Liver (tissue), 9 donors: ENCODE measurements around the gene SLC2A10. TPM values are rescaled to one million over a fixed set of nuclear protein-coding genes. Genes with fewer than 3 reads are reported as not detected.

ENCODE experiments used
- DNase-seq: peaks from one replicate; pipeline ENCODE4 v3.0.0-alpha.2; 2017; ENCODE audit warnings: low spot score
- H3K27ac ChIP-seq, 2 donors: one replicate each; pipeline ENCODE4 v1.7.0; 2013; ENCODE audit warnings: inconsistent platforms in 2 of 2, low read length in 2 of 2, control low read depth in 1 of 2, low read depth in 1 of 2, mild to moderate bottlenecking in 1 of 2
- H3K27me3 ChIP-seq, 4 donors: one replicate each; pipeline versions ENCODE4 v1.6.1 to v1.7.0; 2013; ENCODE audit warnings: low read length in 3 of 4, inconsistent platforms in 1 of 4, mild to moderate bottlenecking in 1 of 4, moderate library complexity in 1 of 4; ENCODE audit not compliant: control insufficient read depth in 4 of 4, insufficient read depth in 4 of 4
- H3K36me3 ChIP-seq, 4 donors: one replicate each; pipeline versions ENCODE4 v1.6.1 to v1.7.0; 2013; ENCODE audit warnings: low read length in 3 of 4, mild to moderate bottlenecking in 3 of 4, low read depth in 1 of 4, moderate library complexity in 1 of 4; ENCODE audit not compliant: control insufficient read depth in 4 of 4, insufficient read depth in 3 of 4
- H3K4me1 ChIP-seq, 4 donors: one replicate each; pipeline versions ENCODE4 v1.6.1 to v1.7.0; 2013; ENCODE audit warnings: low read length in 3 of 4, mild to moderate bottlenecking in 3 of 4, moderate library complexity in 1 of 4; ENCODE audit not compliant: control insufficient read depth in 4 of 4, insufficient read depth in 4 of 4
- H3K4me3 ChIP-seq, 3 donors: one replicate each; pipeline versions ENCODE4 v1.6.1 to v1.7.0; 2013; ENCODE audit warnings: low read length in 3 of 3, control low read depth in 1 of 3, low read depth in 1 of 3, mild to moderate bottlenecking in 1 of 3
- H3K9ac ChIP-seq, 2 donors: one replicate each; pipeline ENCODE4 v1.7.0; 2013; ENCODE audit warnings: low read length in 2 of 2, mild to moderate bottlenecking in 2 of 2, moderate library complexity in 2 of 2, control low read depth in 1 of 2, low read depth in 1 of 2
- H3K9me3 ChIP-seq, 4 donors: one replicate each; pipeline versions ENCODE4 v1.6.1 to v1.7.0; 2013; ENCODE audit warnings: low read length in 3 of 4; ENCODE audit not compliant: control insufficient read depth in 4 of 4
- EGR1 ChIP-seq, 2 donors: IDR thresholded peaks; 2 replicates each; pipeline ENCODE4 v1.6.1; 2016 to 2018; ENCODE audit warnings: antibody characterized with exemption in 2 of 2, low read depth in 2 of 2
- FOXA1 ChIP-seq: IDR thresholded peaks from 2 replicates; pipeline ENCODE4 v1.6.1; 2016; ENCODE audit warnings: antibody characterized with exemption
- FOXA2 ChIP-seq: IDR thresholded peaks from 2 replicates; pipeline ENCODE4 v1.6.1; 2016; ENCODE audit warnings: antibody characterized with exemption
- HNF4A ChIP-seq, 2 donors: conservative IDR thresholded peaks; 2 replicates each; pipeline ENCODE4 v1.6.1; 2016; ENCODE audit warnings: antibody characterized with exemption in 2 of 2, mild to moderate bottlenecking in 2 of 2
- HNF4G ChIP-seq: IDR thresholded peaks from 2 replicates; pipeline ENCODE4 v1.6.1; 2016; ENCODE audit warnings: antibody characterized with exemption
- JUND ChIP-seq, 2 donors: IDR thresholded peaks; 2 replicates each; pipeline ENCODE4 v1.6.1; 2016; ENCODE audit warnings: antibody characterized with exemption in 2 of 2
- NR2F2 ChIP-seq: IDR thresholded peaks from 2 replicates; pipeline ENCODE4 v1.6.1; 2016; ENCODE audit warnings: antibody characterized with exemption
- RAD21 ChIP-seq, 2 donors: IDR thresholded peaks; 2 replicates each; pipeline ENCODE4 v1.6.1; 2016; ENCODE audit warnings: antibody characterized with exemption in 2 of 2, mild to moderate bottlenecking in 2 of 2
- RXRA ChIP-seq, 2 donors: IDR thresholded peaks; 2 replicates each; pipeline ENCODE4 v1.6.1; 2017 to 2018; ENCODE audit warnings: antibody characterized with exemption in 2 of 2, mild to moderate bottlenecking in 1 of 2
- SP1 ChIP-seq: IDR thresholded peaks from 2 replicates; pipeline ENCODE4 v1.6.1; 2018; ENCODE audit warnings: antibody characterized with exemption, mild to moderate bottlenecking
- TAF1 ChIP-seq: conservative IDR thresholded peaks from 2 replicates; pipeline ENCODE4 v1.6.1; 2016; ENCODE audit warnings: antibody characterized with exemption, mild to moderate bottlenecking
- YY1 ChIP-seq: IDR thresholded peaks from 2 replicates; pipeline ENCODE4 v1.6.1; 2016; ENCODE audit warnings: antibody characterized with exemption, mild to moderate bottlenecking
- WGBS: extraction: QIAGEN DNeasy Blood & Tissue Kit; methylation state at CpG from one replicate; pipeline ENCODE4 v1.1.7; 2013; 5-methylcytosine and 5-hydroxymethylcytosine counted together
- polyA plus RNA-seq, 2 donors: library from polyadenylated mRNA; stranded (reverse) in 1 of 2; unstranded in 1 of 2; fragments of 200-250 nt in 1 of 2; fragments of >200 nt in 1 of 2; fragmentation: Nextera tagmentation in 1 of 2; extraction: Ambion mirVana in 1 of 2; gene quantifications; one replicate each; pipeline versions ENCODE4 v1.2.1 to v1.2.3, GENCODE V29; 2013 to 2015
- total RNA-seq, 2 donors: library from RNA; depleted of rRNA; stranded (reverse); fragments of >200 nt; gene quantifications; one replicate each; pipeline ENCODE4 v1.2.3, GENCODE V29; 2014
- TF ChIP-seq, protein P1 (sequence below): IDR thresholded peaks from 2 replicates; pipeline ENCODE4 v1.6.1; 2016; ENCODE audit warnings: antibody characterized with exemption, mild to moderate bottlenecking
- TF ChIP-seq, protein P2 (sequence below): IDR thresholded peaks from 2 replicates; pipeline ENCODE4 v1.6.1; 2016; ENCODE audit warnings: antibody characterized with exemption
- TF ChIP-seq, protein P3 (sequence below): IDR thresholded peaks from 2 replicates; pipeline ENCODE4 v1.6.1; 2016; ENCODE audit warnings: antibody characterized with exemption
- TF ChIP-seq, protein P4 (sequence below): fragments of 150-350 bp; IDR thresholded peaks from 2 replicates; pipeline ENCODE4 v1.5.1; 2017; ENCODE audit warnings: improper control_type of control experiment, low read depth, low read length; ENCODE audit not compliant: missing input control
- TF ChIP-seq, protein P5 (sequence below): IDR thresholded peaks from 2 replicates; pipeline ENCODE4 v1.6.1; 2016; ENCODE audit warnings: antibody characterized with exemption
- donor health status: healthy.
- donor health status: healthy.
- donor health status: healthy.
- donor health status: healthy.
- donor health status: healthy.

SLC2A10 gene
- total and polyA plus RNA-seq, 4 donors, result 8.0 to 79.7 (median 26.7) TPM

DNA sequence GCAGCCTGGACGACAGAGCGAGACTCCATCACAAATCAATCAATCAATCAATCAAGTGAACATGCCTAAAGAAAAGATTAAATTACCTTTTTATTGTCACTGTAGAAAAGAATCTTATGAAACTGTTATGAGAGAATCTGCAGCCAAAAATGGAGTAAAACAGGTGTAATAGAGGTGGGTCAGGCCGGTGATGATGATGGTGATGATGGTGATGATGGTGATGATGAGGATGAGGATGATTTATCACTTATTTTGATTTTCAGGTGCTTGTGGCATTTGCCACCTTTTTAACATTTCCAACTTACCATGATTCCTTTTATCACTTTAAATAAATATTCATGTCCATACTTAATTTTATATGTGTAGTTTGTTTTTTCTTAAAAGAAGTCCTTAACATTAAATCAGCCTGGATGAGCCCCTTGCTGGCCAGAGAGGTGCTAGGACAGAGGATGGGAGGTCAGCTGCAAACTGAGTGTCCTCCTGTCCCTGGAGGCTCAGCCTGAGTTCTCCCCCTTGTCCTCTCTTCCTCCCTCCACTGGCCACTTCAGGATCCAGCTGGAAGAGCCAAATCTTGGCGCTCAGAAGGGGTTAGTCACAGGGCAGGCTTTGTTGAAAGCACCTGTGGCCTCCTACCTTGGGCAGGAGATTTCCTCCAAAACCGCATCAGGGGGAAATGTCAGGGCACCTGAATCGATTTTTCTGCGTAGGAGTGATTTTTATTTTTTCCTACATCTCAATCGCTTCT is 32.6 kb downstream of the SLC2A10 start:
- WGBS, result 75% methylated on average over 8 of the region's 8 CpGs
- Histone ChIP-seq H3K27ac (no peak overlapping the region), H3K36me3 (no peaks in the 10 kb centered on the region), H3K4me1 (no peaks in the 10 kb centered on the region), H3K4me3 (no peak overlapping the region), H3K9ac (no peak overlapping the region), H3K9me3 (no peaks in the 10 kb centered on the region), H3K27me3 (peaks cover 0 to 2% (median 0%) of the 10 kb centered on the region in 4 donors)
- DNase-seq, result no peak
- TF ChIP-seq, protein P1, sequence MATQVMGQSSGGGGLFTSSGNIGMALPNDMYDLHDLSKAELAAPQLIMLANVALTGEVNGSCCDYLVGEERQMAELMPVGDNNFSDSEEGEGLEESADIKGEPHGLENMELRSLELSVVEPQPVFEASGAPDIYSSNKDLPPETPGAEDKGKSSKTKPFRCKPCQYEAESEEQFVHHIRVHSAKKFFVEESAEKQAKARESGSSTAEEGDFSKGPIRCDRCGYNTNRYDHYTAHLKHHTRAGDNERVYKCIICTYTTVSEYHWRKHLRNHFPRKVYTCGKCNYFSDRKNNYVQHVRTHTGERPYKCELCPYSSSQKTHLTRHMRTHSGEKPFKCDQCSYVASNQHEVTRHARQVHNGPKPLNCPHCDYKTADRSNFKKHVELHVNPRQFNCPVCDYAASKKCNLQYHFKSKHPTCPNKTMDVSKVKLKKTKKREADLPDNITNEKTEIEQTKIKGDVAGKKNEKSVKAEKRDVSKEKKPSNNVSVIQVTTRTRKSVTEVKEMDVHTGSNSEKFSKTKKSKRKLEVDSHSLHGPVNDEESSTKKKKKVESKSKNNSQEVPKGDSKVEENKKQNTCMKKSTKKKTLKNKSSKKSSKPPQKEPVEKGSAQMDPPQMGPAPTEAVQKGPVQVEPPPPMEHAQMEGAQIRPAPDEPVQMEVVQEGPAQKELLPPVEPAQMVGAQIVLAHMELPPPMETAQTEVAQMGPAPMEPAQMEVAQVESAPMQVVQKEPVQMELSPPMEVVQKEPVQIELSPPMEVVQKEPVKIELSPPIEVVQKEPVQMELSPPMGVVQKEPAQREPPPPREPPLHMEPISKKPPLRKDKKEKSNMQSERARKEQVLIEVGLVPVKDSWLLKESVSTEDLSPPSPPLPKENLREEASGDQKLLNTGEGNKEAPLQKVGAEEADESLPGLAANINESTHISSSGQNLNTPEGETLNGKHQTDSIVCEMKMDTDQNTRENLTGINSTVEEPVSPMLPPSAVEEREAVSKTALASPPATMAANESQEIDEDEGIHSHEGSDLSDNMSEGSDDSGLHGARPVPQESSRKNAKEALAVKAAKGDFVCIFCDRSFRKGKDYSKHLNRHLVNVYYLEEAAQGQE, result no peak
- TF ChIP-seq YY1 (no peak), EGR1 (IDR thresholded peaks at IDR 0.05; ENCODE audit: low read depth in 2 of 2) (no peak), NR2F2 (no peak), SP1 (no peak), JUND (IDR thresholded peaks at IDR 0.05) (no peak), HNF4G (no peak), HNF4A (conservative IDR thresholded peaks at IDR 0.05) (no peak), RXRA (IDR thresholded peaks at IDR 0.05) (no peak), RAD21 (IDR thresholded peaks at IDR 0.05) (no peak), TAF1 (no peak), FOXA2 (no peak), FOXA1 (no peak)
- TF ChIP-seq, protein P2, sequence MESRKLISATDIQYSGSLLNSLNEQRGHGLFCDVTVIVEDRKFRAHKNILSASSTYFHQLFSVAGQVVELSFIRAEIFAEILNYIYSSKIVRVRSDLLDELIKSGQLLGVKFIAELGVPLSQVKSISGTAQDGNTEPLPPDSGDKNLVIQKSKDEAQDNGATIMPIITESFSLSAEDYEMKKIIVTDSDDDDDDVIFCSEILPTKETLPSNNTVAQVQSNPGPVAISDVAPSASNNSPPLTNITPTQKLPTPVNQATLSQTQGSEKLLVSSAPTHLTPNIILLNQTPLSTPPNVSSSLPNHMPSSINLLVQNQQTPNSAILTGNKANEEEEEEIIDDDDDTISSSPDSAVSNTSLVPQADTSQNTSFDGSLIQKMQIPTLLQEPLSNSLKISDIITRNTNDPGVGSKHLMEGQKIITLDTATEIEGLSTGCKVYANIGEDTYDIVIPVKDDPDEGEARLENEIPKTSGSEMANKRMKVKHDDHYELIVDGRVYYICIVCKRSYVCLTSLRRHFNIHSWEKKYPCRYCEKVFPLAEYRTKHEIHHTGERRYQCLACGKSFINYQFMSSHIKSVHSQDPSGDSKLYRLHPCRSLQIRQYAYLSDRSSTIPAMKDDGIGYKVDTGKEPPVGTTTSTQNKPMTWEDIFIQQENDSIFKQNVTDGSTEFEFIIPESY, result no peak
- TF ChIP-seq, protein P3, sequence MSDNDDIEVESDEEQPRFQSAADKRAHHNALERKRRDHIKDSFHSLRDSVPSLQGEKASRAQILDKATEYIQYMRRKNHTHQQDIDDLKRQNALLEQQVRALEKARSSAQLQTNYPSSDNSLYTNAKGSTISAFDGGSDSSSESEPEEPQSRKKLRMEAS, result no peak
- TF ChIP-seq, protein P4, sequence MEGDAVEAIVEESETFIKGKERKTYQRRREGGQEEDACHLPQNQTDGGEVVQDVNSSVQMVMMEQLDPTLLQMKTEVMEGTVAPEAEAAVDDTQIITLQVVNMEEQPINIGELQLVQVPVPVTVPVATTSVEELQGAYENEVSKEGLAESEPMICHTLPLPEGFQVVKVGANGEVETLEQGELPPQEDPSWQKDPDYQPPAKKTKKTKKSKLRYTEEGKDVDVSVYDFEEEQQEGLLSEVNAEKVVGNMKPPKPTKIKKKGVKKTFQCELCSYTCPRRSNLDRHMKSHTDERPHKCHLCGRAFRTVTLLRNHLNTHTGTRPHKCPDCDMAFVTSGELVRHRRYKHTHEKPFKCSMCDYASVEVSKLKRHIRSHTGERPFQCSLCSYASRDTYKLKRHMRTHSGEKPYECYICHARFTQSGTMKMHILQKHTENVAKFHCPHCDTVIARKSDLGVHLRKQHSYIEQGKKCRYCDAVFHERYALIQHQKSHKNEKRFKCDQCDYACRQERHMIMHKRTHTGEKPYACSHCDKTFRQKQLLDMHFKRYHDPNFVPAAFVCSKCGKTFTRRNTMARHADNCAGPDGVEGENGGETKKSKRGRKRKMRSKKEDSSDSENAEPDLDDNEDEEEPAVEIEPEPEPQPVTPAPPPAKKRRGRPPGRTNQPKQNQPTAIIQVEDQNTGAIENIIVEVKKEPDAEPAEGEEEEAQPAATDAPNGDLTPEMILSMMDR, result no peak
- TF ChIP-seq, protein P5, sequence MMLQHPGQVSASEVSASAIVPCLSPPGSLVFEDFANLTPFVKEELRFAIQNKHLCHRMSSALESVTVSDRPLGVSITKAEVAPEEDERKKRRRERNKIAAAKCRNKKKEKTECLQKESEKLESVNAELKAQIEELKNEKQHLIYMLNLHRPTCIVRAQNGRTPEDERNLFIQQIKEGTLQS, result no peak
